ENCODE results near the gene NEDD4L. TPM values are rescaled to one million over a fixed set of nuclear protein-coding genes. Genes with fewer than 3 reads are reported as not detected.

Gene NEDD4L
- total RNA-seq, 1 donor from 2014 or later: 209 TPM

DNA sequence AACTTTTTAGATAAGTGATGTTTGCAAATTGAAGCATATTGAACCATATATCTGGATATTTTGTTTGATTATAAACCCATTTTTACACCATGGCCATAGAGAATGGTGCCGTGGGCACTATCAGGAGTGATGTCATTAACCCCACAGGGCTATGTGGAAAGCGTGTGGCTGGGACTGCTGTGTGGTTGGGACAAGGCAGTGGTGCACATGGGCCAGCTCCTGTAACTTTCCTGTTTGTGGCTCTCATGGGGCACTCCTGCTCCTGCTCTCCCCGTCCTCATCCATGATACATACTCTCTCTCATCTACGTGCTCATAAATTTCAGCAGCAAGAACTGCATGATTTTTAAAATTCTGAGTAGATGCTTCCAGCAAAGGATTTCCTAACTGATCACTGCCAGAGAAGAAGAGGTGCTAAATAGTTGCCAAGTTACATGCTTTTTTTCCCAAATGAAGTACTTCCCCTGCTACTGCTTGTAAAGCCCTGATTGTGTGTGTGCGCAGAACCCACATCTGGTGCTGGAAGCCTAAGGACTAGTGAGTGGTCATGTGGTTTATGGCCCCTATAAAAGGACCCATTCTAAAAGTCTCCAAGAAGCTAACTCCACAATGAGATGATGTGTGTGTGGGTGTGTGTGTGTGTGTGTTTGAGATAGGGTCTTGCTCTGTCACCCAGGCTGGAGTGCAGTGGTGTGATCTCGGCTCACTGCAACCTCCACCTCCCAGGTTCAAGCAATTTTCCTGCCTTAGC lies 240.8 kb downstream of the NEDD4L start:
- peaks cover 4% of the 10 kb centered on the region for H3K9me3 Mint-ChIP-seq (ENCODE audit: unreplicated experiment)
- TF ChIP-seq, protein P1, sequence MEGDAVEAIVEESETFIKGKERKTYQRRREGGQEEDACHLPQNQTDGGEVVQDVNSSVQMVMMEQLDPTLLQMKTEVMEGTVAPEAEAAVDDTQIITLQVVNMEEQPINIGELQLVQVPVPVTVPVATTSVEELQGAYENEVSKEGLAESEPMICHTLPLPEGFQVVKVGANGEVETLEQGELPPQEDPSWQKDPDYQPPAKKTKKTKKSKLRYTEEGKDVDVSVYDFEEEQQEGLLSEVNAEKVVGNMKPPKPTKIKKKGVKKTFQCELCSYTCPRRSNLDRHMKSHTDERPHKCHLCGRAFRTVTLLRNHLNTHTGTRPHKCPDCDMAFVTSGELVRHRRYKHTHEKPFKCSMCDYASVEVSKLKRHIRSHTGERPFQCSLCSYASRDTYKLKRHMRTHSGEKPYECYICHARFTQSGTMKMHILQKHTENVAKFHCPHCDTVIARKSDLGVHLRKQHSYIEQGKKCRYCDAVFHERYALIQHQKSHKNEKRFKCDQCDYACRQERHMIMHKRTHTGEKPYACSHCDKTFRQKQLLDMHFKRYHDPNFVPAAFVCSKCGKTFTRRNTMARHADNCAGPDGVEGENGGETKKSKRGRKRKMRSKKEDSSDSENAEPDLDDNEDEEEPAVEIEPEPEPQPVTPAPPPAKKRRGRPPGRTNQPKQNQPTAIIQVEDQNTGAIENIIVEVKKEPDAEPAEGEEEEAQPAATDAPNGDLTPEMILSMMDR (IDR thresholded peaks at IDR 0.05; ENCODE audit: partially characterized antibody, unreplicated experiment): no peak
- H3K36me3 Mint-ChIP-seq (ENCODE audit: unreplicated experiment): no peaks in the 10 kb centered on the region
- H3K27me3 Mint-ChIP-seq (ENCODE audit: unreplicated experiment): peaks cover 1% of the 10 kb centered on the region
- H3K27ac Mint-ChIP-seq (ENCODE audit: unreplicated experiment): no peak overlapping the region
- H3K4me1 Mint-ChIP-seq (ENCODE audit: low read depth, unreplicated experiment): peaks cover 17% of the 10 kb centered on the region
- no peak for DNase-seq
- no peak overlapping the region for H3K4me3 Mint-ChIP-seq (ENCODE audit: unreplicated experiment)

DNA sequence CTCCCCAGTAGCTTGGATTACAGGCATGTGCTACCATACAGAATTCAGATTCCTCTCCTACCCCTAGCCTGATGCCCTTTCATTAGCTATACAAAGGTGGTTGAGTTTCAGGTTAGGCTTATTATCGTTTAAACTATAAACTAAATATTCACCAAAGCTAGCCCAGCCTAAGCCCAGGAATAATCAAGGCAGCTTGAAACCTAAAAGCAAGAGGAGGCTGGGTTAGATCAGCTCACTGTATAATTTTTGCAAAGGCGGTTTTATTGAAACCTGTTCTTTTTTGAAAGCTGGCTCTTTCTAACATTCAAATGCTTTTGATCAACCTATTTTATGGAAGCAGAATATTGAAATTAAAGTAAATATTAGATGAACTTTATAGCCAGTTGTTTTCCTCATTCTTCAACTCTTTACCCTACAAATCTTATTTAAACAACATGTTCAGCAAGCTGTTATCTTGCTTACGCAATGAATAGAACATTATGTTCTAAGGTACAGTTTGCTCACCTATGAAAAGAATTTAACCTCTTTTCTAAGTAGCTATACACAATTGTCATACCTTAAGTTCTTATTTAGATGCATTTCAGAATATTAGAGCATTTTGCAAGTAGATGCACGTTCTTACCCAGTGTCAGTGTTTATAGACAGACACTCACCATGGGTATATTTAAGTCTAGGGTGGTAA lies 241.6 kb downstream of the NEDD4L start:
- TF ChIP-seq, protein P1 (IDR thresholded peaks at IDR 0.05; ENCODE audit: partially characterized antibody, unreplicated experiment): no peak
- H3K4me1 Mint-ChIP-seq (ENCODE audit: low read depth, unreplicated experiment): peaks cover 17% of the 10 kb centered on the region
- no peaks in the 10 kb centered on the region for H3K27me3 Mint-ChIP-seq (ENCODE audit: unreplicated experiment)
- H3K4me3 Mint-ChIP-seq (ENCODE audit: unreplicated experiment): no peak overlapping the region
- peaks cover 1% of the 10 kb centered on the region for H3K9me3 Mint-ChIP-seq (ENCODE audit: unreplicated experiment)
- H3K36me3 Mint-ChIP-seq (ENCODE audit: unreplicated experiment): no peaks in the 10 kb centered on the region
- no peak overlapping the region for H3K27ac Mint-ChIP-seq (ENCODE audit: unreplicated experiment)
- DNase-seq: no peak

DNA sequence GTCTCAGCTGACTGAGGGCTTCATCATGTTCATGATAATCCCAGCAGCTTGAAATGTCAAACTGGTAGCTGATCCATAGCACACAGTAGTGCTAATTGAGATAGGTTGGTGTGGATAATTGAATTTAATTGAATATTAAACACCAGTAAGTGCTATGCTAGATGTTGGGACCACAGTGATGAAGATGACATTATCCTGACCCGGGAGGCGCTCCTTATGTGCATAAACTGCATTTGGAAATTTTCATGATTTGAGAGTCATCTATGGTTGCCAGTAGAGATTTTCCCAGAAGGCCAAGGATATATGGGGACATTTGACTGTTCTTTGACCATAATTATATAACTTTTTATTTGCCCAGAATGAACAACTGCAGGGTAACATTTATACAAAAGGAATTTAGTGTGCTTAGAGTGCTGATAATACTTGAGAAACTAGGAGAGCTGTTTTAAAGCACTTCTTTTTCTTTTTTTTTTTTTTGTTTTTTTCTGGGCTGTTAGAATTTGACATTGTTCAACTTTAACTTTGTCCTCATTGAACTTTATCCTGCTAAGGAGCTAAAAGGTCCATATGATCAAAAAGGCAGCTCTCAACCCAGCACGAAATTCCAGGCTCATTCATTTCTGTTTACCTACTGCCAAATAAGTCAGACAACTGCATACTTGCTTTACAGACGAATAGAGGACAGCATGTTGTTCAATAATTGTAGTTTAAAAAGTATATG lies 242.8 kb downstream of the NEDD4L start:
- Mint-ChIP-seq H3K9me3 (ENCODE audit: unreplicated experiment) (peaks cover 1% of the 10 kb centered on the region), H3K4me1 (ENCODE audit: low read depth, unreplicated experiment) (peaks cover 19% of the 10 kb centered on the region), H3K27me3 (ENCODE audit: unreplicated experiment) (no peaks in the 10 kb centered on the region), H3K27ac (ENCODE audit: unreplicated experiment) (no peak overlapping the region), H3K36me3 (ENCODE audit: unreplicated experiment) (no peaks in the 10 kb centered on the region), H3K4me3 (ENCODE audit: unreplicated experiment) (no peak overlapping the region)
- TF ChIP-seq, protein P1 (IDR thresholded peaks at IDR 0.05; ENCODE audit: partially characterized antibody, unreplicated experiment): no peak
- DNase-seq: no peak

DNA sequence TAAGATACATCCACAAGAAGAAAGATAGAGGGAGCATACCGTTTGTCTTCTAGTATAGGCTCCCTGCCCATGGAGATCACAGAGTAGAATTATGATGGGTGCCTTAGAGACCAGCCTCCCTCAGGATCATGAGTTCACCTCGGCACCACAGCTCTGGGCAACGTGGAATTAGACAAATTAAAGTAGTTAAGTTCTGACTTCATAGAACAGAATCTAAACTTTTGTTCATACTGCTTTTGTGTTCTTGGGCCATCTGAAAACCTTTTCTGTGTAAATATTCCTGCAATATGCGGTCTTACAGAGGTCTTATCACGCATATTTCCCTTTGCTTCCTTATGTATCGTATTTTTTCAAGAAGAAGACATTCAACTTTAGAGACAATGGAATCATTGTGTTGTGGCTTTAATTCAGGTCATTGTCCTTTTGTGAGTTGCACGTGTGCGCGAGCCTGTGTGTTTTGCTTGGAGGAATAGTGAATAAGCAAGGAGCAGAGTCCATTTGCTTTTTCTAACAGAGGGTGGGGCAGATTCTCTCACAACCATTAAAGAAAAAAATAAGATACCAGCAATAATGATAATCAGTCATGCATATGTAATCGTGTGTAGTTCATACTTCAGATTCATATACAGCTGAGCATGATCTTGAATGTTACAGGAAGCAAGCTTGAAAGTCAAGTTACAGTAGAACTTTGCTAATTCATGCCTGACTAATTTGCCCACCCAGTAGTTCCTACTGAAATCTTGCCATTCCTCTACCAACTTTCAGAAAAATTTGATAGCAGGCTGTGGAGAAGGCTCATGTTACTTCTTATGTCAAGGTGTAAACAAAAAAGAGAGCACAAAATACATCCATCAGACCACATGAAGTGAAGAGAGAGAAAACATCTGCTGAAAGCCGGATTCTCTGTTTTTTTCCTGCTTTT lies 243.6 kb downstream of the NEDD4L start:
- Mint-ChIP-seq H3K4me3 (ENCODE audit: unreplicated experiment) (no peak overlapping the region), H3K36me3 (ENCODE audit: unreplicated experiment) (no peaks in the 10 kb centered on the region), H3K4me1 (ENCODE audit: low read depth, unreplicated experiment) (peaks cover 22% of the 10 kb centered on the region), H3K9me3 (ENCODE audit: unreplicated experiment) (peaks cover 1% of the 10 kb centered on the region), H3K27ac (ENCODE audit: unreplicated experiment) (no peak overlapping the region), H3K27me3 (ENCODE audit: unreplicated experiment) (no peaks in the 10 kb centered on the region)
- no peak for DNase-seq
- TF ChIP-seq, protein P1 (IDR thresholded peaks at IDR 0.05; ENCODE audit: partially characterized antibody, unreplicated experiment): no peak
